Measurements from ENCODE around the gene CD58. TPM values are rescaled to one million over a fixed set of nuclear protein-coding genes. Genes with fewer than 3 reads are reported as not detected.
A peak's percentile ranks its signal among the peaks of the same experiment; 100 is the strongest.

CD58 gene
- total and polyA plus RNA-seq, 9 of the 15 experiments (the other 6 are each of a cell fraction or from before 2014, with no cell fraction given): 18.1 to 113 (median 37.4) TPM

DNA sequence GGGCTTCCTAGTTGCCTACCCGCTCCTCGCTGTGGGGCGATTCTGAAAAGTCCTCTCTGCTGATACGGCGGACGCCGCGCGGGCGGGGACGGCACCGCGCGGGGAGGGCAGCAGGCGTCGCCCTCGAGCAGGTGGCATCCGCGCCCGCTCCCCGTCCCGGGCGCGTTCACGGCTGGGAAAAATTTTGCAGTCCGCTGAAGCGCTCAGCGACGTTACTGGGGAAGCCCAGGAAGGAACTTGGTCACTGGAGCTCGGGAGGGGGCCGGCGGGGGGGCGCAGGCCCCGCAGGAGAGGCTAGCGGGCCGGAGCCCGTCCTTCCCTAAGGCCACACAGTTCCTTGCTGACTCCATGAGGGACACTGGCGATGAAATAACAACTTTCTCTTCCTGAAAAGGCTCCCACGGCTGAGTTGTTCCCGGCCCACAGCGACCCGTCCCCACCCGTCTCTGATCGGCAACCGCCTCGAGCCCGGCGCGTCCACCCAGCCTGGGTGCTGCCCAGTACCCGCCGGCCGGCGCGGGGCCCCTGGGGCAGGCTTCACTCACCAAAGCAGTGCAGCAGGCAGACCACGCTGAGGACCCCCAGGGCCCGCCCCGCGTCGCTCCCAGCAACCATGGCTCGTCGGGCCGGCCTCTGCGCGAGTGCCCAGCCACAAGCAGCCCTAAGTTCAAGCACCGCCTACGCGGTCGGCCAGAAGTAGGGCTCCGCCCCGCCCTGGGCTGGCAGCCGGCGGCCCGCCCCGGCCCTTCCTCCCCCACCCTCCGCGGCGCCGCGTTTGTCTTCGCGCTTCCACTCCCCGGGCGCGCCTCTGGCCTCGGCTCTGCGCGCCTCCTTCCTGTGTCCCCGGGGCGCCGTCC is at the start of gene CD58 (continued):
- TF ChIP-seq ZNF766 (CRISPR knock-in tag; conservative IDR thresholded peaks at IDR 0.05): 0 out of 2 replicates have a peak, but pooled peaks have one; percentile 36
- no peak for TF ChIP-seq ATF1 (CRISPR knock-in tag; IDR thresholded peaks at IDR 0.05)
- TF ChIP-seq ATF1 (tag; IDR thresholded peaks at IDR 0.05): peak; percentile 50
- TF ChIP-seq HMBOX1 (IDR thresholded peaks at IDR 0.05): no peak
- peak in 1 of 2 experiments; percentile 39; a peak in 1 of 3 replicates for TF ChIP-seq CBX3 (IDR thresholded peaks at IDR 0.05; ENCODE audit: borderline replicate concordance in 1 of 2, low read length in 2 of 2)
- TF ChIP-seq TRIM28 (IDR thresholded peaks at IDR 0.05): no peak
- TF ChIP-seq TOE1 (IDR thresholded peaks at IDR 0.05; ENCODE audit: borderline replicate concordance): no peak
- TF ChIP-seq TOE1 (CRISPR knock-in tag; IDR thresholded peaks at IDR 0.05; ENCODE audit: borderline replicate concordance, low read depth): 0 out of 2 replicates have a peak, but pooled peaks have one; percentile 68
- TF ChIP-seq USF1 (CRISPR knock-in tag; IDR thresholded peaks at IDR 0.05): no peak
- peak; percentile 90 for TF ChIP-seq CHD1 (IDR thresholded peaks at IDR 0.05; ENCODE audit: low read length)
- TF ChIP-seq E2F4 (CRISPR knock-in tag; IDR thresholded peaks at IDR 0.05; ENCODE audit: low read depth): peak; percentile 34; the same call in 1 of the 2 replicates
- TF ChIP-seq HDGF (IDR thresholded peaks at IDR 0.05): no peak
- TF ChIP-seq, protein P1, sequence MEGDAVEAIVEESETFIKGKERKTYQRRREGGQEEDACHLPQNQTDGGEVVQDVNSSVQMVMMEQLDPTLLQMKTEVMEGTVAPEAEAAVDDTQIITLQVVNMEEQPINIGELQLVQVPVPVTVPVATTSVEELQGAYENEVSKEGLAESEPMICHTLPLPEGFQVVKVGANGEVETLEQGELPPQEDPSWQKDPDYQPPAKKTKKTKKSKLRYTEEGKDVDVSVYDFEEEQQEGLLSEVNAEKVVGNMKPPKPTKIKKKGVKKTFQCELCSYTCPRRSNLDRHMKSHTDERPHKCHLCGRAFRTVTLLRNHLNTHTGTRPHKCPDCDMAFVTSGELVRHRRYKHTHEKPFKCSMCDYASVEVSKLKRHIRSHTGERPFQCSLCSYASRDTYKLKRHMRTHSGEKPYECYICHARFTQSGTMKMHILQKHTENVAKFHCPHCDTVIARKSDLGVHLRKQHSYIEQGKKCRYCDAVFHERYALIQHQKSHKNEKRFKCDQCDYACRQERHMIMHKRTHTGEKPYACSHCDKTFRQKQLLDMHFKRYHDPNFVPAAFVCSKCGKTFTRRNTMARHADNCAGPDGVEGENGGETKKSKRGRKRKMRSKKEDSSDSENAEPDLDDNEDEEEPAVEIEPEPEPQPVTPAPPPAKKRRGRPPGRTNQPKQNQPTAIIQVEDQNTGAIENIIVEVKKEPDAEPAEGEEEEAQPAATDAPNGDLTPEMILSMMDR (IDR thresholded peaks at IDR 0.05 in 2 of 3, conservative IDR thresholded peaks at IDR 0.05 in 1 of 3; ENCODE audit: insufficient read depth in 2 of 3, low read depth in 1 of 3, low read length in 3 of 3): peak; percentile 80 to 90 (median 83)
- no peak for TF ChIP-seq ZNF184 (CRISPR knock-in tag; IDR thresholded peaks at IDR 0.05)
- no peak for TF ChIP-seq FOXM1 (IDR thresholded peaks at IDR 0.05; ENCODE audit: low read depth)
- 0 out of 2 replicates have a peak, but pooled peaks have one; percentile 17 for TF ChIP-seq FOXM1 (CRISPR knock-in tag; IDR thresholded peaks at IDR 0.05; ENCODE audit: low read depth)
- TF ChIP-seq ZBTB2 (IDR thresholded peaks at IDR 0.05): no peak
- peak; percentile 26; the same call in 1 of the 2 replicates for TF ChIP-seq TAF15 (IDR thresholded peaks at IDR 0.05; ENCODE audit: low read depth, low read length)
